Cerebellar cortex (tissue), 1 donor: Measurements from ENCODE around the gene GLRA1.
A peak's percentile ranks its signal among the peaks of the same experiment; 100 is the strongest.

Source experiments
- DNase-seq: peaks from one replicate; pipeline ENCODE4 v3.0.0-alpha.2; 2015; ENCODE audit warnings: low spot score

The GLRA1 gene

DNA sequence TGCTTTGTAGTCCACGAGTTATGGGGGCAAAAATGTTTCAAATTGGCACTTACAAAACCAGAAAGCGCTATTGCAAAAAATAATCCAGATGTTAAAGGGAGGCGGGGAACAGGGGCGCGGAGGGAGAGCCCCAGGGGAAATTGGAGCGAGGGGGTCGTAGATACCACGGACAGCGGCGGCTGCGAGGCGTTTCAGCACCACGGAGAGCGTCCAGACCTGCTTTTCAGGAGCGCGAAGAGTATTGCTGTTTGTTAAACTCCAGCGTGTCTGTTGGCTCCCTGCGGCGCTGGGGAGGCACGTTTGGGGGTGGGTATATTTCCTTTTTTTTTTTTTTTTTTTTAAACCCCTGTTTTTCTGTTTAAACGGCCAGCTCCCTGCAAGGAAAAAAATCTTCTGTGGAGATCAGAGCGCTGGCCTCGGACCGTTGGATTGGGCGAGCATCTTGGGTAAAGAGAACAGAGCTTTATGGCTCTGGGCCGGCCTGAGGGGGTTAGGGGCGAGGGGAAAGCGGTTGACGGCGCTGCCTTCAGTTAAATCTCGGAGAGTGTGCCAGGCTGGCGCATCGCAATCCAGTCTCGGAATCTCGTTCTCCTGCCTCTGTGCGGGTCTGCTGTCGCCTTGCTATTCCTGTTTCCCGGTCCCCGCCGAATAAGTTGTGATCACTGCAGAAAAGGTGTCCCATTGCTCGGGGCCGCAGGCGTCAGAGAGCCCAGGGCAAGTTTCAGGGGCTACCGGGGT, at the start of gene GLRA1:
TSS of gene GLRA1 (minus strand) at position 288 of the 738 bp plus-strand sequence. CDS start 302 bp downstream, outside the sequence.
- DNase-seq = peak; percentile 32

DNA sequence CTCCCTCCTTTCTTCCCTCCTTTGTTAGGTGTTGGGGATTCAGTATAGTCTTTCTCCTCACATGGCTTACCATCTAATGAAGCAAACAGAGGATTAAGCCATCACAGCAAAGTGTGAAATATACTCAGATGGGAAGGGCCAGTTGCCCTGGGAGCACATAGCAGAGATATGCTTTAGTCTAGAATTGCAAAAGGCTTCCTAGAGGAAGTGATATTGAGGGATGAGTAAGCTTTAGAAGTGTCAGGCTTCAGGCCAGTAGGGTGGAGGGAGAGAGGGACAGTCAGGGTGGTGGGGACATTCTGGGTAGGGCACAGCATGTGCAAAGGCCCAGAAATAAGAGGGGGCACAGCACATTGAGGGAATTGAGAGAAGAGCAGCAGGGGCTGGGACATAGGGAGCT, 46.2 kb upstream of the GLRA1 start:
- no peak for DNase-seq

DNA sequence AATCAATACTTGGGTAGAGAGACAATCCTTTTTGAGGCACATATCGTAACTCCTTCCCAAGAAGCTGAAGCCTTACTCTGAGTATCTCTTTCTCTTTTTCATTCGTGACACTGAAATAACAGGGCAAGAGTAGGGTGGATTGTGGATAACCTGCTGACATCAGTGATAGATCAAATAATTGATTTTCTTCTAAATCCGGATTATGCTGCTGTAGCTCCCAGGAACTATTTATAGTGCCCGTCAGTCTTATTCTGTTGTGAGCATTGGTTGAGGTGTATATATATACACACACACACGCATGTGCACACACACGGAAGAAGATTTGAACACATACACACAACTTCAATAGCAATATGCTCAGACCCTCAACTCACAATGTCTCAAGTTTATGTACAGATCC, 43.2 kb upstream of the GLRA1 start:
- DNase-seq = no peak

GRCh38 chr5:151966046-151966445, 41.4 kb upstream of the GLRA1 start:
- DNase-seq = no peak

DNA sequence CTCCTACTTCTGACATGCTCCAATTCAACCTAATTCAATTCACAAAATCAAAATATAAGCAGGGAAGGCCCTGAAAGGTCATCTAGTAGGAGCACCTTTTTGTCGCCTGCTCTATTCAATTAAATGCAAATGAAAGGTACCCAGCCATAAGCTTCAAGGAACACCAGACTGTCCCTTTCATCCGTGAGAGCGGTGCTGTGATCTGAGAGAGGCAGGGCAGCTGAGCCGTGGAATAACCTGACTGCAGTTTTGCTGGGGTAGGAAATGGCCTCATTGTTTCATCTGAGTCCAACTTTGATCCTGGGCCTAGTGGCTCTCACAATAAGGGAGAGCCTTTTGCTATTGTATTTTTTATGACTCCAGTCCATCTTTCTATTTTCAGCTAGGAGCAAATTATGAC, 39.8 kb upstream of the GLRA1 start:
- no peak for DNase-seq

DNA sequence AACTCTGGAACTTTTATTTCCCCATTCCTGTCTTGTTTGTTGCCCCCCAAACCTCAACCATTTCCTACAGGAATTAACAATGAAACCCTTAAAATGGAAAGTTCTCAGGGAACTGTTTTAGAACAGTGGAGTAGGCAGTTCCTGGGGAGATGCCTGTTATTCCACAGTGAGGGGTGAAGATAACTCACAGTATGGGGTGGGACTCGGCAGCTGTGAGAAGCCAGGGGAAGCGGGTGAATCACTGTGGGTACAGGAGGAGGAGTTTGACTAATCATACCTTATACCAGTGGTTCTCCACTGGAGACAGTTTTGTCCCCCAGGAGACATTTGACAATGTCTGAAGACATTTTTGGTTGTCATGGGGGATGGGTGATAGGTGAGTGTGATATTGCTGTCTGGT, 36.9 kb upstream of the GLRA1 start:
- no peak for DNase-seq

GRCh38 chr5:151958111-151958510, 33.5 kb upstream of the GLRA1 start:
- DNase-seq = no peak

DNA sequence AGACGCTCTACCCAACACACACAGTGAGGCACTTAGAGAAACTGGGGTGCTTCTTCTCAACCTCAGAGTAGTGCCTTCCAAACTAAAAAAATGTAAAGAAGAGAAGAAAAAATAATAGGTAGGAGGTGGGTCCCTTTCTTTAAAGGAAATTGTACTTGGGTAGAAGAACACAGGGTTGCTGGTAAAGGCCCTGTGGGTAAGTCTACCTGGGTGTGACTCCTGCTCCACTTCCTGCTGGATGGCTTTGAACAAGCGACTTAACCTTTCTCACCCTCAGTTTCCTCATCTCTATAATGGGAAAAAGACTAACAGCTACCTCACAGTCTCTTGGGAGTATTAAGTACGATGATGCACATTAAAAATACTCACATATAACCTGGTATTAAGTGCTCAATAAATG, 32.1 kb upstream of the GLRA1 start:
- no peak for DNase-seq

GRCh38 chr5:151954255-151954654, 29.6 kb upstream of the GLRA1 start:
- no peak for DNase-seq

GRCh38 chr5:151953833-151954232, 29.2 kb upstream of the GLRA1 start:
- no peak for DNase-seq

GRCh38 chr5:151952238-151952637, 27.6 kb upstream of the GLRA1 start:
- no peak for DNase-seq

DNA sequence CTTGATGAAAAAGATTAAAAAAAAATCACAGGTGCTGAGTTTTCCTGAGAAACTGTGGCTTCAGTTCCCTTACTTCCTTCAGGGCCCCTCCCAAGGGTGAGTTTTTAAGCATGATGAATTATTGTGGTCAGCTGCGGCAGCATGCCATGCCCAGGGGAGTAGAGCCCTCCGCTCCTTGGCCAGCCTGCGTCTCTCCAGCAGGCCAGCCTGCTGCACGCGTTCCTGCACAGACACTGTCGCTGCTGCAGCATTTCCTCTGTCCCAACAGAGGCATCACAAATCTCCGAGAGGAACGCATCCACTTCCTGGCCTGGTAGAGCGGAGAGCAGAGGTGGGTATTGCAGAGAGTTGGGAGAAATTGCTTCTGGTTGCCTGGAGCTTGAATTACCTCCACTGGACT, 26.1 kb upstream of the GLRA1 start:
- no peak for DNase-seq

- DNase-seq = no peak
These were observed 25.2 kb upstream of the GLRA1 start for GRCh38 chr5:151949701-151950308.

- no peak for DNase-seq
These were observed 24.5 kb upstream of the GLRA1 start for GRCh38 chr5:151949113-151949512.

- DNase-seq = no peak
These were observed 23.4 kb upstream of the GLRA1 start for GRCh38 chr5:151947931-151948608.

DNA sequence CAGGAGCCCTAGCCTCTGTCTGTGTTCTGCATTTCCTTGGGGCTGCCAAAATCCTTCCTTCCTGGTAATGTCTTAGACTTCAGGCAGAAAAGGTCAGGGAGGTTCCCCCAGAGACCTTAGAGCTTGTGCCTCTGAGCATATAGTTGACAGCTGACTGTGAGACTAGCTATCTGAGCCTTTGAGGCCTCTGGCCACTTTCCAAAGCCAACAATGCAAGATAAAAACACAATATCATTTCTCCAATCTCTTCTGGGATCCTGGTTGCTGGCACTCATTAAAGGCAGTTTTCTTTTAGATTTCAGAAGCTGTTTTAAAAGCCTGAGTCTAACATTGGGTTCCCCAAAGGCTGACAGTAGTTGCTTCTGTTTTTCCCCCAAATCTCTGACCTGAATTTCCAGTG, 13.2 kb upstream of the GLRA1 start:
- DNase-seq = no peak

- no peak for DNase-seq
These were observed 10.6 kb upstream of the GLRA1 start for GRCh38 chr5:151935135-151935695.

- DNase-seq = no peak
These were observed 6.6 kb upstream of the GLRA1 start for GRCh38 chr5:151931260-151931659.

DNA sequence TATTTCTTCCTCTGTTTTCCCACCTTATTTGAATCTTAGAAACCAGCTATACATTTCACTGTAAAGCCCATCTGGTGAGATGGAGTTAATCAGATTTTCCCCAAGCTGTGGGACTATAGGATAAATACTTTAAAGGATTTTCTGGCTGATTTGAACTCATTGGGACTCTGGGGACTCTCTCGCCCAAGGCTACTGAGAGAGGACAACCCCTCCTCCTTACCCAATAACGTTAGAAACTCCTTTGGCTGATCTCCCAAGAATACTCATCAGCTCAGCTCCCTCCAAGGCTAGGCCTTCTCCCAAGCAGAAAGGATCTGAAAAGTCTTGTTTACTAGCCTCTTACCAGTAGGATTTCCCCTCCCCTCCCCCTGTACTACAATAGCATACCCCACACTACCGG, 1.5 kb upstream of the GLRA1 start:
- DNase-seq = peak; percentile 10

DNA sequence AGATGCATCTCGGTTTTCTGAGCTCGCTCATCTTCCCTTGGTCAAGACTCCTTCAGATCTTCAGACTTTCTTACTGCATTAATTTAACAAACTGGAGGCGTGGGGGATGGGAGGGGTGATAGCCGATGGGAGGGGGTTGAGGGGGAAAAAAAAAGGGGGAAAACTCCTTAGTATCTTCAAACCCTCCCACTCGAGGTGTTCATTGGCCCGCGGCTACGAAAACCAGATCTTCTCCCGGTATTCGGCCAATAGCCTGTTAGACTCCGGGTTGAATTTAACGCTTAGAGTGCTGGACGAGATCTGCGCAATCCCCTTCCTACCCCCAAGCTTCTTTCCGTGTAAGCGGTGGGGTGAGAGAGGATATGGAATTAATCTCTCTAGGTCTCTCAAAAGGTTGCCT, 689 bp upstream of the GLRA1 start:
- peak; percentile 71 for DNase-seq

DNA sequence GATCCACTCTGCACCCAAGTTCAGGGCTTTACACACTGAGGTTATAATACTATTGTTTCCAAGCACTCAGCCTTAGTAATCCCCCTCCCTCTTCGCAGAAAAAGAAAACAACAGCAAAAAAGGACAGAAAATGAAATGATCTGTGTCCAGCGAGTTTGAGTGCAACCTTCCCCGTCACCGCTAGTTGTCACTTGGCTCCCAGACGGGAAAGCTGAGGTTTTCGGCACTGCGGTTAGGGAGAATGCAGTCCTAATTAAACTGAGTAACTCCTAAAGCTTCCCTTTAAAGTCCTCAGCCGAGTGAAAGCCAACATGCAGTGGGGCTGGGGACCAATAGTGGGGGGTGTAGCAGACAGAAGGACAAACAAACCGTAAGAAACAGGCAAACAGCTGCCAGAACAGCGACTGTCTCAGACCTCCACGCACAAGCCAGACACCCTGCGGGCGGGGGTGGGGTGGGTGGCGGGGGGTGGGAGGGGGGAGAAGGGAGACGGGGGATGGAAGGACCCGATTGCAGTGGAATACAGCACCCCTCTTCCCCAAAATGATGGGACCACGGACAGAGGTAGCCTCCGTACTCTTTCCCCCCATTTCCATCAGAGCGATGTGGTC, 680 bp downstream of the GLRA1 start:
- peak; percentile 81 for DNase-seq

DNA sequence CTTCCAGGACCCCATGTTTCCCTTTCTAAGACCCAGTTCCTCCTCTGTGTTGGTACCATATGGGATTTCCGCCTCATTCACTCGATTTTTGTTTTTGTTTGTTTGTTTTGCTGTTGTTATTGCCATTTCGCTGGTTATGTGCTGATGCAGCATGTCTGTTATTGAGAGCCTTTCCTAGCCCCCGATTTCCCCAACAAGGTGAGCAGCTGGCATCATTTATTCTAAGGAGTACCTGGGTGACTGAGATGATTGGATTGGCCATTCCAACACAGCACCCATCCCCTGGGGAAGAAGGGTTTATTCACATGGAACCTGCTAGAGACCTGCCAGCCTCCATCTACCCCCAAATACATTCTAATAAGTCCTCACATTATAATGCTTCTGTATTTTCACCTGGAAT, 2.7 kb downstream of the GLRA1 start:
- no peak for DNase-seq

DNA sequence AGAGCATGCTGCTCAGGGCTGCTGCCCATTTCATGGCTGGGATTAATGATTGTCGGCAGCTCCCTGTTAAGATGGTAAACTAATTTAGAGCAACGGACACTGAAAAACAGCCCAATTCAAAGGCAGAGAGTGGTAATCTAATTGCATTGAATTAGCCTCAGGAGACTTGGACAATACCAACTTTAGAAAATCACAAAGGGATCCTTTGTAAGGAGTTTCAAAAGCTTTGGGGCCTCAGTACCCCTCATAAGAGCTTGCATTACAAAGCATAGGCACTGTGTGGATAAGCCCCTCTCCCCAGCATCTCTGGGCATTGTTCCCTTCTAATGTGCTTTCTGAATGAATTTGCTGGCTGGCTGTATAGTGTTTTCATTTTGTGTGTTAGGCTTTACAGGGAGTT, 6.7 kb downstream of the GLRA1 start:
- DNase-seq = no peak
